ENCODE results near the gene C1QTNF2. TPM values are rescaled to one million over a fixed set of nuclear protein-coding genes. Genes with fewer than 3 reads are reported as not detected.
A peak's percentile ranks its signal among the peaks of the same experiment; 100 is the strongest.

C1QTNF2 gene
- total and polyA plus RNA-seq, 2 donors (not counting 1 experiment from before 2014, with no cell fraction given) = 2.3 TPM

DNA sequence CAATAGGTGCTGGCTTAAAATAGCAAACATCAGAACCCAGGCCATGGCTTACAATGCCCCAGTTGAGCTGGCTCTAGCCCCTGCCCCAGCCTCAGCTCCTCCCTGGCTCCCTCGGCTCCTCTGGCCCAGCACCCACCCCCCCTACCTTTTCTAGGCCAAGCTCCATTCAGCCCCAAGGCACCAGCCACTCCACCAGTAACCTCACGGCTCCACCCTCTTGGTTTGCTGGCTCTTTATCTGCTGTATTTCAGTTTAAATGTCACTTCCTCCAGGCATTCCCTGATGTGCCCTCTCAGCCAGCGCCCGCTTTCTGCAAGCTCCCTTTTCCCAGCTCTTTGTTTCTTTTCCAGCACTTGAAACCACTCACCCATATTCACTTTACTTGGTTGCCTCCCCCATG lies 10.6 kb downstream of the C1QTNF2 start:
- no peaks in the 10 kb centered on the region for H3K9me3 ChIP-seq (ENCODE audit: control insufficient read depth, insufficient read depth, low read depth, low read length)
- no peaks in the 10 kb centered on the region for H3K27me3 ChIP-seq (ENCODE audit: control insufficient read depth, insufficient read depth, low read length)
- no peak overlapping the region for H3K9ac ChIP-seq (ENCODE audit: insufficient read depth, low read length)
- peaks cover 5% of the 10 kb centered on the region for H3K4me1 ChIP-seq (ENCODE audit: control insufficient read depth, extremely low read depth, insufficient read depth, low read length)
- no peak overlapping the region for H3K27ac ChIP-seq (ENCODE audit: insufficient read depth, low read length)
- no peaks in the 10 kb centered on the region for H3K79me2 ChIP-seq (ENCODE audit: control insufficient read depth, insufficient read depth, low read length)
- no peak overlapping the region for H3K4me2 ChIP-seq (ENCODE audit: extremely low read depth, insufficient read depth, low read length)
- no peaks in the 10 kb centered on the region for H3K36me3 ChIP-seq (ENCODE audit: control insufficient read depth, insufficient read depth, low read length)
- H3K4me3 ChIP-seq (replicated peaks in 1 of 4; ENCODE audit: control extremely low read depth in 1 of 4, insufficient read depth in 1 of 4, low read depth in 3 of 4, low read length in 4 of 4) = no peak overlapping the region
- DNase-seq (ENCODE audit: low read depth in 2 of 2) = no peak
- TF ChIP-seq CTCF (conservative IDR thresholded peaks at IDR 0.05 in 1 of 2, IDR thresholded peaks at IDR 0.05 in 1 of 2; ENCODE audit: low read depth in 1 of 2, low read length in 2 of 2) (no peak), EZH2 (IDR thresholded peaks at IDR 0.05; ENCODE audit: low read length, missing control alignments) (no peak)
- no peaks in the 10 kb centered on the region for H4K20me1 ChIP-seq (ENCODE audit: control insufficient read depth, extremely low read depth, insufficient read depth, low read length)
- no peak overlapping the region for H2AFZ ChIP-seq (ENCODE audit: low read length)

- TF ChIP-seq EZH2 (IDR thresholded peaks at IDR 0.05; ENCODE audit: low read length, missing control alignments) (no peak), CTCF (conservative IDR thresholded peaks at IDR 0.05 in 1 of 2, IDR thresholded peaks at IDR 0.05 in 1 of 2; ENCODE audit: low read depth in 1 of 2, low read length in 2 of 2) (no peak)
- H3K36me3 ChIP-seq (ENCODE audit: control insufficient read depth, insufficient read depth, low read length) = no peaks in the 10 kb centered on the region
- no peak for DNase-seq (ENCODE audit: low read depth in 2 of 2)
- no peak overlapping the region for H2AFZ ChIP-seq (ENCODE audit: low read length)
- H3K9ac ChIP-seq (ENCODE audit: insufficient read depth, low read length) = no peak overlapping the region
- no peak overlapping the region for H3K4me2 ChIP-seq (ENCODE audit: extremely low read depth, insufficient read depth, low read length)
- no peak overlapping the region for H3K27ac ChIP-seq (ENCODE audit: insufficient read depth, low read length)
- no peaks in the 10 kb centered on the region for H3K27me3 ChIP-seq (ENCODE audit: control insufficient read depth, insufficient read depth, low read length)
- no peaks in the 10 kb centered on the region for H4K20me1 ChIP-seq (ENCODE audit: control insufficient read depth, extremely low read depth, insufficient read depth, low read length)
- H3K4me1 ChIP-seq (ENCODE audit: control insufficient read depth, extremely low read depth, insufficient read depth, low read length) = peaks cover 5% of the 10 kb centered on the region
- no peak overlapping the region for H3K4me3 ChIP-seq (replicated peaks in 1 of 4; ENCODE audit: control extremely low read depth in 1 of 4, insufficient read depth in 1 of 4, low read depth in 3 of 4, low read length in 4 of 4)
- H3K79me2 ChIP-seq (ENCODE audit: control insufficient read depth, insufficient read depth, low read length) = no peaks in the 10 kb centered on the region
- H3K9me3 ChIP-seq (ENCODE audit: control insufficient read depth, insufficient read depth, low read depth, low read length) = no peaks in the 10 kb centered on the region
Observed at GRCh38 chr5:160359242-160359641, 11.2 kb downstream of the C1QTNF2 start.

DNA sequence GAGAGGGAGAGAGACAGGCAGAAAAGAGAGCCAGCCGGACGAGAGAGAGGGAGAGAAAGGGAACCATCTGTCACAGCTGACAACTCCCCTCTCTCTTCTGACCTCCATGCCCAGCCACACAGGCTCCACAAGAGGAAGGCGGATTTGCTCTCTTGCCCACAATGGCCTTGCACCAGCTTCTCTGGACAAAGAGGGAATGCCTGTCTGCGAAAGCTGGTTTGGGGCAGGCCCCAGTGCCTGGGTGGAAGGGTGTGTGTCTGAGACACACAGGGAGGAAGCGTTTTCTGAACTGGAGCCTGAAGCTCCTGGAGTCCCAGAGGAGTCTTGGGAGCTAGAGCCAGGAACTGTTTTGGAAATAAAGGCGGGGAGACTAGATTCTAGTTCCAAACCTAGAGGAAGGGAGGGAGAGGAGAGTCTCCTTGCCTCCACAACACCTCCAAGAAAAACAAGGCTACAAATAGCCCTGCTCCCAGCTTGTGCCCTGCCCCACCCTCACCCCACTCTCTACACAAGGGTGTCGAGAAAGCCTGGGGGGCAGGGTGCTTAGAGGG lies 12.5 kb downstream of the C1QTNF2 start:
- Histone ChIP-seq H3K27me3 (ENCODE audit: control insufficient read depth, insufficient read depth, low read length) (no peaks in the 10 kb centered on the region), H2AFZ (ENCODE audit: low read length) (peak overlapping the region; percentile 91), H3K4me3 (replicated peaks in 1 of 4; ENCODE audit: control extremely low read depth in 1 of 4, insufficient read depth in 1 of 4, low read depth in 3 of 4, low read length in 4 of 4) (no peak overlapping the region), H3K27ac (ENCODE audit: insufficient read depth, low read length) (no peak overlapping the region), H4K20me1 (ENCODE audit: control insufficient read depth, extremely low read depth, insufficient read depth, low read length) (no peaks in the 10 kb centered on the region), H3K9me3 (ENCODE audit: control insufficient read depth, insufficient read depth, low read depth, low read length) (no peaks in the 10 kb centered on the region), H3K36me3 (ENCODE audit: control insufficient read depth, insufficient read depth, low read length) (no peaks in the 10 kb centered on the region), H3K4me1 (ENCODE audit: control insufficient read depth, extremely low read depth, insufficient read depth, low read length) (peaks cover 5% of the 10 kb centered on the region), H3K9ac (ENCODE audit: insufficient read depth, low read length) (no peak overlapping the region), H3K4me2 (ENCODE audit: extremely low read depth, insufficient read depth, low read length) (peak overlapping the region; percentile 62), H3K79me2 (ENCODE audit: control insufficient read depth, insufficient read depth, low read length) (no peaks in the 10 kb centered on the region)
- no peak for DNase-seq (ENCODE audit: low read depth in 2 of 2)
- TF ChIP-seq EZH2 (IDR thresholded peaks at IDR 0.05; ENCODE audit: low read length, missing control alignments) = no peak
- no peak for TF ChIP-seq CTCF (conservative IDR thresholded peaks at IDR 0.05 in 1 of 2, IDR thresholded peaks at IDR 0.05 in 1 of 2; ENCODE audit: low read depth in 1 of 2, low read length in 2 of 2)
